H1 (cell line): ENCODE measurements around the gene P4HA1. TPM values are rescaled to one million over a fixed set of nuclear protein-coding genes. Genes with fewer than 3 reads are reported as not detected.
"Not testable (repeated sequence)": the region's sequence is repeated elsewhere in the genome, so short reads cannot be mapped to it uniquely, and the experiment has no call there.

ENCODE experiments used
- CTCF ChIA-PET: fragments of 300-600 bp; sonication (Branson Sonifier 250); formaldehyde crosslinking; loops from one replicate; lab custom pipeline; 2021; ENCODE audit not compliant: partially characterized antibody; lab: Charles Lee
- POLR2A ChIA-PET: fragments of 300-600 bp; sonication (Branson Sonifier 250); formaldehyde crosslinking; loops from one replicate; lab custom pipeline; 2021; ENCODE audit warnings: inconsistent platforms; ENCODE audit not compliant: partially characterized antibody; lab: Charles Lee
- DNase-seq, 2 experiments: peaks; one replicate each; pipeline versions ENCODE4 v3.0.0 to v3.0.0-alpha.2; 2010 to 2022; ENCODE audit warnings: low spot score in 2 of 2, low read depth in 1 of 2, mixed read lengths in 1 of 2
- FAIRE-seq: peaks from 2 replicates; lab custom pipeline; 2011; peaks lifted over from hg19 to GRCh38; lab: Jason Lieb, UNC
- H2AFZ ChIP-seq: 2 replicates; pipeline ENCODE4 v1.8.1; 2012; ENCODE audit warnings: low read length, inconsistent platforms
- H2AK5ac ChIP-seq: 2 replicates; pipeline ENCODE4 v1.6.1; 2013; ENCODE audit warnings: low read depth, low read length
- H2BK120ac ChIP-seq: replicated peaks from 2 replicates; pipeline ENCODE3; 2013; ENCODE audit warnings: low read depth, low read length, inconsistent platforms
- H2BK12ac ChIP-seq: 2 replicates; pipeline ENCODE4 v1.6.1; 2013; ENCODE audit warnings: low read depth, low read length
- H2BK15ac ChIP-seq: 2 replicates; pipeline ENCODE4 v1.6.1; 2013; ENCODE audit warnings: low read length
- H2BK20ac ChIP-seq: 2 replicates; pipeline ENCODE4 v1.6.1; 2013; ENCODE audit warnings: low read length
- H2BK5ac ChIP-seq: 2 replicates; pipeline ENCODE4 v1.6.1; 2013; ENCODE audit warnings: low read depth, low read length
- H3K14ac ChIP-seq: 2 replicates; pipeline ENCODE4 v1.6.1; 2013; ENCODE audit warnings: inconsistent platforms; ENCODE audit not compliant: insufficient read length
- H3K18ac ChIP-seq: 2 replicates; pipeline ENCODE4 v1.6.1; 2013; ENCODE audit warnings: low read length; ENCODE audit errors: extremely low read depth
- H3K23ac ChIP-seq: 2 replicates; pipeline ENCODE4 v1.6.1; 2013; ENCODE audit warnings: inconsistent platforms; ENCODE audit not compliant: insufficient read length
- H3K23me2 ChIP-seq: 2 replicates; pipeline ENCODE4 v1.6.1; 2013; ENCODE audit warnings: low read depth, low read length
- H3K27ac ChIP-seq: 2 replicates; pipeline ENCODE4 v1.6.1; 2011; ENCODE audit warnings: low read depth, low read length, inconsistent platforms
- H3K27me3 ChIP-seq, 4 experiments: replicated peaks in 1 of 4; 1 replicate in 1 of 4; 2 replicates in 3 of 4; pipeline versions ENCODE4 v1.6.1 to v1.8.1; 2011 to 2013; ENCODE audit warnings: low read length in 3 of 4, mild to moderate bottlenecking in 3 of 4, inconsistent platforms in 2 of 4, mixed read lengths in 2 of 4, moderate library complexity in 1 of 4; ENCODE audit not compliant: control insufficient read depth in 3 of 4, insufficient read depth in 3 of 4; ENCODE audit errors: extremely low read depth in 1 of 4
- H3K36me3 ChIP-seq, 4 experiments: 2 replicates each; pipeline versions ENCODE4 v1.6.1 to v1.8.1; 2011 to 2013; ENCODE audit warnings: mild to moderate bottlenecking in 4 of 4, low read length in 3 of 4, moderate library complexity in 2 of 4, control low read depth in 1 of 4, inconsistent platforms in 1 of 4; ENCODE audit not compliant: insufficient read depth in 4 of 4, control insufficient read depth in 2 of 4
- H3K4ac ChIP-seq: replicated peaks from 2 replicates; pipeline ENCODE3; 2013; ENCODE audit warnings: low read length, low read depth, mixed read lengths, inconsistent platforms; ENCODE audit not compliant: insufficient read length
- H3K4me1 ChIP-seq, 4 experiments: replicated peaks in 1 of 4; 1 replicate in 1 of 4; 2 replicates in 3 of 4; pipeline versions ENCODE4 v1.6.1 to v1.8.1; 2011 to 2013; ENCODE audit warnings: low read length in 3 of 4, inconsistent platforms in 2 of 4, mixed read lengths in 1 of 4; ENCODE audit not compliant: insufficient read depth in 4 of 4, control insufficient read depth in 3 of 4
- H3K4me2 ChIP-seq, 2 experiments: 2 replicates each; pipeline versions ENCODE4 v1.6.1 to v1.8.1; 2011 to 2013; ENCODE audit warnings: low read depth in 2 of 2, low read length in 2 of 2, control low read depth in 1 of 2, inconsistent platforms in 1 of 2, mild to moderate bottlenecking in 1 of 2; ENCODE audit not compliant: insufficient read depth in 1 of 2
- H3K4me3 ChIP-seq, 4 experiments: fragments of 200-600, 300-600 bp in 1 of 4; sonication (generic), shearing (Covaris generic), sonication (Bioruptor Twin) in 1 of 4; 2 replicates each; pipeline versions ENCODE4 v1.5.1 to v1.8.1; 2011 to 2016; ENCODE audit warnings: low read length in 4 of 4, low read depth in 3 of 4, control low read depth in 2 of 4, inconsistent platforms in 2 of 4, mild to moderate bottlenecking in 2 of 4, mixed read lengths in 1 of 4, moderate library complexity in 1 of 4; ENCODE audit not compliant: insufficient read depth in 2 of 4; ENCODE audit errors: extremely low read depth in 1 of 4
- H3K56ac ChIP-seq: replicated peaks from 2 replicates; pipeline ENCODE3; 2013; ENCODE audit warnings: low read depth, mild to moderate bottlenecking, mixed read lengths, low read length, inconsistent platforms; ENCODE audit not compliant: insufficient read length
- H3K79me1 ChIP-seq: 2 replicates; pipeline ENCODE4 v1.6.1; 2013; ENCODE audit warnings: low read depth, low read length, control low read depth
- H3K79me2 ChIP-seq, 2 experiments: 2 replicates each; pipeline versions ENCODE4 v1.6.1 to v1.8.1; 2012 to 2013; ENCODE audit warnings: low read length in 2 of 2, mild to moderate bottlenecking in 2 of 2, inconsistent platforms in 1 of 2; ENCODE audit not compliant: insufficient read depth in 2 of 2, control insufficient read depth in 1 of 2
- H3K9ac ChIP-seq, 4 experiments: replicated peaks in 1 of 4; 1 replicate in 1 of 4; 2 replicates in 3 of 4; pipeline versions ENCODE4 v1.6.1 to v1.8.1; 2011 to 2013; ENCODE audit warnings: low read depth in 3 of 4, low read length in 3 of 4, control low read depth in 2 of 4, mild to moderate bottlenecking in 2 of 4, moderate library complexity in 2 of 4, inconsistent platforms in 1 of 4; ENCODE audit errors: extremely low read depth in 1 of 4
- H3K9me3 ChIP-seq, 2 experiments: 2 replicates each; pipeline versions ENCODE4 v1.6.1 to v1.8.1; 2012 to 2013; ENCODE audit warnings: mild to moderate bottlenecking in 2 of 2, moderate library complexity in 2 of 2, control low read depth in 1 of 2, inconsistent platforms in 1 of 2, low read depth in 1 of 2, low read length in 1 of 2, mixed read lengths in 1 of 2; ENCODE audit not compliant: insufficient read depth in 2 of 2
- H4K20me1 ChIP-seq, 2 experiments: replicated peaks in 1 of 2; 2 replicates each; pipeline versions ENCODE3 to v1.8.1; 2011 to 2013; ENCODE audit warnings: inconsistent platforms in 2 of 2, low read length in 2 of 2, mild to moderate bottlenecking in 1 of 2; ENCODE audit not compliant: insufficient read depth in 2 of 2, control insufficient read depth in 1 of 2
- H4K5ac ChIP-seq: 2 replicates; pipeline ENCODE4 v1.6.1; 2013; ENCODE audit warnings: low read length, low read depth, mixed read lengths, inconsistent platforms; ENCODE audit not compliant: insufficient read length
- H4K8ac ChIP-seq: 2 replicates; pipeline ENCODE4 v1.8.0; 2013; ENCODE audit warnings: mild to moderate bottlenecking, moderate library complexity, low read length, inconsistent platforms; ENCODE audit not compliant: insufficient read depth; ENCODE audit errors: extremely low read depth
- H4K91ac ChIP-seq: replicated peaks from 2 replicates; pipeline ENCODE3; 2013; ENCODE audit warnings: low read length, mixed read lengths, inconsistent platforms; ENCODE audit not compliant: insufficient read length
- WGBS, 2 experiments: shearing (Covaris generic) in 1 of 2; methylation state at CpG; one replicate each; pipeline versions ENCODE4 v1.1.6 to v1.1.7; 2013 to 2015; ENCODE audit warnings: low lambda C conversion rate in 2 of 2, mixed read lengths in 2 of 2, inconsistent platforms in 1 of 2, low coverage in 1 of 2, missing lambda C conversion rate in 1 of 2; ENCODE audit not compliant: insufficient replicate concordance in 2 of 2, insufficient coverage in 1 of 2, insufficient read length in 1 of 2; ENCODE audit errors: extremely low coverage in 1 of 2, missing lambda C conversion rate in 1 of 2; 5-methylcytosine and 5-hydroxymethylcytosine counted together
- polyA plus RNA-seq, 7 experiments: library from polyadenylated mRNA; depleted of rRNA in 3 of 7; stranded (reverse) in 5 of 7; unstranded in 2 of 7; fragments of >200 nt in 5 of 7; fragments of 200-250 nt in 2 of 7; gene quantifications; 1 replicate in 5 of 7; 2 replicates in 1 of 7; 4 replicates in 1 of 7; pipeline versions ENCODE4 v1.2.1 to v1.2.3, GENCODE V29; 2011 to 2013; ENCODE audit warnings: missing spikeins in 2 of 7, mixed read lengths in 2 of 7
- total RNA-seq: library from RNA; stranded (reverse); fragmentation: NEBNext Ultra II Directional; extraction: Animal tissue kit (Norgen Biotek cat#: 25700); gene quantifications from 2 replicates; pipeline ENCODE4 v1.2.1, GENCODE V29; 2021

Gene P4HA1
- total and polyA plus RNA-seq, 2 of the 8 experiments (the other 6 are each of a cell fraction or from before 2014, with no cell fraction given), result 12.0 to 25.7 TPM

GRCh38 chr10:72984618-72985017 is 112.0 kb downstream of the P4HA1 start:
- POLR2A ChIA-PET, H3K23me2 ChIP-seq, H2BK5ac ChIP-seq, H2AFZ ChIP-seq, H3K4me2 ChIP-seq, DNase-seq, H3K79me2 ChIP-seq, H3K14ac ChIP-seq, H3K56ac ChIP-seq, H3K9ac ChIP-seq, H3K36me3 ChIP-seq, H3K79me1 ChIP-seq, H2BK120ac ChIP-seq, H3K18ac ChIP-seq, H2BK12ac ChIP-seq, H4K5ac ChIP-seq, FAIRE-seq, H3K9me3 ChIP-seq, H3K23ac ChIP-seq, H4K20me1 ChIP-seq, H3K4ac ChIP-seq, H3K27me3 ChIP-seq, H3K4me1 ChIP-seq, H2AK5ac ChIP-seq, H3K4me3 ChIP-seq, CTCF ChIA-PET, H2BK20ac ChIP-seq, H2BK15ac ChIP-seq, H4K8ac ChIP-seq, H4K91ac ChIP-seq, H3K27ac ChIP-seq: not testable (repeated sequence)
- 87% methylated on average over 4 of the region's 4 CpGs; no CpG with 5 or more reads in 1 of the 2 experiments for WGBS, 2 experiments
